Measurements from ENCODE around the gene REV3L. TPM values are rescaled to one million over a fixed set of nuclear protein-coding genes. Genes with fewer than 3 reads are reported as not detected.

REV3L gene
- total and polyA plus RNA-seq, 4 donors, result 3.8 to 17.7 (median 11.2) TPM

- WGBS, result 77% methylated on average over 2 of the region's 2 CpGs
- Histone ChIP-seq H3K4me3 (ENCODE audit: low read depth in 1 of 3, low read length in 3 of 3) (no peak overlapping the region), H3K27ac (ENCODE audit: low read depth in 1 of 2, low read length in 2 of 2) (no peak overlapping the region)
These were observed 45.4 kb downstream of the REV3L start for GRCh38 chr6:111437573-111437972.

GRCh38 chr6:111432511-111432910, 50.5 kb downstream of the REV3L start:
- no peak overlapping the region for H3K27ac ChIP-seq (ENCODE audit: low read depth in 1 of 2, low read length in 2 of 2)
- peaks cover 1 to 4% (median 3%) of the 10 kb centered on the region in 4 donors for H3K4me1 ChIP-seq (ENCODE audit: control insufficient read depth in 4 of 4, insufficient read depth in 4 of 4, low read length in 3 of 4)
- H3K27me3 ChIP-seq (ENCODE audit: control insufficient read depth in 4 of 4, insufficient read depth in 4 of 4, low read length in 3 of 4), result no peaks in the 10 kb centered on the region
- H3K36me3 ChIP-seq (ENCODE audit: control insufficient read depth in 4 of 4, insufficient read depth in 3 of 4, low read depth in 1 of 4, low read length in 3 of 4), result no peaks in the 10 kb centered on the region
- WGBS, result 99% methylated on average over 1 of the region's 1 CpG
- no peak for DNase-seq (ENCODE audit: low spot score)
- no peak overlapping the region for H3K9ac ChIP-seq (ENCODE audit: low read depth in 1 of 2, low read length in 2 of 2)
- no peak overlapping the region for H3K4me3 ChIP-seq (ENCODE audit: low read depth in 1 of 3, low read length in 3 of 3)
- TF ChIP-seq GABPA (IDR thresholded peaks at IDR 0.05 in 1 of 2, conservative IDR thresholded peaks at IDR 0.05 in 1 of 2) (no peak), MAX (IDR thresholded peaks at IDR 0.05) (no peak), REST (IDR thresholded peaks at IDR 0.05) (no peak), YY1 (IDR thresholded peaks at IDR 0.05) (no peak), EGR1 (IDR thresholded peaks at IDR 0.05; ENCODE audit: low read depth in 2 of 2) (no peak), FOXA1 (IDR thresholded peaks at IDR 0.05) (no peak), HNF4A (conservative IDR thresholded peaks at IDR 0.05) (no peak), NR2F2 (IDR thresholded peaks at IDR 0.05) (no peak), JUND (IDR thresholded peaks at IDR 0.05) (no peak), ATF3 (IDR thresholded peaks at IDR 0.05) (no peak), CTCF (IDR thresholded peaks at IDR 0.05; ENCODE audit: low read depth, low read length, missing input control) (no peak), FOXA2 (IDR thresholded peaks at IDR 0.05) (no peak), HNF4G (IDR thresholded peaks at IDR 0.05) (no peak), SP1 (IDR thresholded peaks at IDR 0.05) (no peak), ZBTB33 (IDR thresholded peaks at IDR 0.05) (no peak), TAF1 (conservative IDR thresholded peaks at IDR 0.05) (no peak), RAD21 (IDR thresholded peaks at IDR 0.05) (no peak)
- no peaks in the 10 kb centered on the region for H3K9me3 ChIP-seq (ENCODE audit: control insufficient read depth in 4 of 4, low read length in 3 of 4)

More at GRCh38 chr6:111437573-111437972, 45.4 kb downstream of the REV3L start:
- no peak overlapping the region for H3K9ac ChIP-seq (ENCODE audit: low read depth in 1 of 2, low read length in 2 of 2)
- DNase-seq (ENCODE audit: low spot score), result no peak
- no peaks in the 10 kb centered on the region for H3K9me3 ChIP-seq (ENCODE audit: control insufficient read depth in 4 of 4, low read length in 3 of 4)
- TF ChIP-seq CTCF (IDR thresholded peaks at IDR 0.05; ENCODE audit: low read depth, low read length, missing input control) (no peak), RXRA (IDR thresholded peaks at IDR 0.05) (no peak), HNF4A (conservative IDR thresholded peaks at IDR 0.05) (no peak), TAF1 (conservative IDR thresholded peaks at IDR 0.05) (no peak), SP1 (IDR thresholded peaks at IDR 0.05) (no peak), GABPA (IDR thresholded peaks at IDR 0.05 in 1 of 2, conservative IDR thresholded peaks at IDR 0.05 in 1 of 2) (no peak), NR2F2 (IDR thresholded peaks at IDR 0.05) (no peak)
- no peaks in the 10 kb centered on the region for H3K4me1 ChIP-seq (ENCODE audit: control insufficient read depth in 4 of 4, insufficient read depth in 4 of 4, low read length in 3 of 4)
- H3K36me3 ChIP-seq (ENCODE audit: control insufficient read depth in 4 of 4, insufficient read depth in 3 of 4, low read depth in 1 of 4, low read length in 3 of 4), result no peaks in the 10 kb centered on the region
- H3K27me3 ChIP-seq (ENCODE audit: control insufficient read depth in 4 of 4, insufficient read depth in 4 of 4, low read length in 3 of 4), result no peaks in the 10 kb centered on the region
